ENCODE results near the gene VAMP5. TPM values are rescaled to one million over a fixed set of nuclear protein-coding genes. Genes with fewer than 3 reads are reported as not detected.
A peak's percentile ranks its signal among the peaks of the same experiment; 100 is the strongest.
"Not testable (repeated sequence)": the region's sequence is repeated elsewhere in the genome, so short reads cannot be mapped to it uniquely, and the experiment has no call there.

The VAMP5 gene
- total and polyA plus RNA-seq, 5 experiments from 2014 or later: 24.6 to 143 (median 135) TPM

DNA sequence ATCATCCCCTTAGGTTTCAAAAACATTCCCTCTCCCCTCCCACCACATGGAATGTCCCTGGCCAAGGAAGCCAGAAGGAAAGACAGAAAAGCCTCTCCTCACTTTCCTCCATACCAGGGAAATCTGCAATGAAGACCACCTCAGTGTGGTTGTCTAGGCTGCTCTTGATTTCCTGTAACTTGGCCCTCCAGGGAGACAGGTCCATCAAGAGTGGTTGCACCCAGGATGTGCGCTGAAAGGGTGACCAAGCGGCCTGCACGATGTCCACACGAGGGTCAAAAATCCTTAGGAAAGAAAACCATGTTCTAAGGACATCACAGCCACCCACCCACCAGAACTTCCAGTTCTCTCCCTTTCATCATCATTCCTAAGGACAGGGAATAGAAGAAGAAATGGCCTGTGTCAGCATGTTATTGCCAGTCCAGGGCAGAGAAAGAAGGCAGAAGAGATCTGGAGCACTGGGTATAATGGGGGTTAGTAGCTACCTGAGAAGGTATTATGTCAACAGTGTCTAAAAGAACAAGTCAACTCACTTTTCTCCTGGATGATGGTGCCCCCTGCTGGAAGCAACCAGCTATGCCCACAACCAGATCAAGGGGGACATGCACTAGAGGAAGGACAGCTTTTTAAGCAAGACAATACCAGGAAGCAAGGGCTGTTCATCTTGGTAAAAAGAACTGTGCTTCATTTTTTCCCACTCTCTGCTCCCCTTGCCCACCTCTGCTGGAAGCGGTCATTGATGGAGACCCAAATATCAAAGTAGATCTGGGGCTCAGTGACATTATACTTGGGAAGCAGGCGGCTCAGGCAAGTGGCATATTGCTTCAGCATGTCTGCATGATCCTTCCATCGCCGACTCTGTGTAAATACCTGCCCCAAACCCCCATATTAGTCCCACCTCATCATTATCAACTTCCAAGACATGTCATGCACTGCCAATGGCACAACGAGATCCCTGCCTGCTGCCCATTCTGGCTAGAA is 32.2 kb upstream of the VAMP5 start:
- no peaks in the 10 kb centered on the region for H3K9me3 Mint-ChIP-seq
- peaks cover 4 to 7% (median 6%) of the 10 kb centered on the region in 4 donors for H3K4me1 Mint-ChIP-seq
- ATAC-seq: peak; percentile 97 to 99
- no peak overlapping the region for H3K4me3 Mint-ChIP-seq
- DNase-seq: peak; percentile 78 to 95 (median 90)
- POLR2A ChIA-PET: interaction anchor here (0.5 to 14.9 kb wide), 14 partner anchors 10 to 224 kb away, joined by 3 to 144 read pairs (median 4); partner anchors contain the start of genes GGCX, MAT2A, RNF181 and SH2D6
- H3K27ac Mint-ChIP-seq: peak overlapping the region in 8 of 10 donors; percentile 29 to 75 (median 50)
- H3K36me3 Mint-ChIP-seq: peaks cover 5 to 77% (median 13%) of the 10 kb centered on the region in 3 donors
- no peaks in the 10 kb centered on the region for H3K27me3 Mint-ChIP-seq

- H3K4me3 Mint-ChIP-seq: no peak overlapping the region
- no peaks in the 10 kb centered on the region for H3K9me3 Mint-ChIP-seq
- no peaks in the 10 kb centered on the region for H3K27me3 Mint-ChIP-seq
- no peak for DNase-seq
- peaks cover 5 to 78% (median 13%) of the 10 kb centered on the region in 3 donors for H3K36me3 Mint-ChIP-seq
- peaks cover 5 to 13% (median 7%) of the 10 kb centered on the region in 4 donors for H3K4me1 Mint-ChIP-seq
- POLR2A ChIA-PET: interaction anchor here (0.9 to 14.9 kb wide), 6 partner anchors 8 to 226 kb away, joined by 3 to 144 read pairs (median 8); partner anchors contain the start of genes GGCX, MAT2A, RNF181 and SH2D6
- peak overlapping the region in 1 of 10 donors; percentile 80 for H3K27ac Mint-ChIP-seq
- ATAC-seq: no peak
These were observed 31.0 kb upstream of the VAMP5 start for GRCh38 chr2:85553184-85553583.

DNA sequence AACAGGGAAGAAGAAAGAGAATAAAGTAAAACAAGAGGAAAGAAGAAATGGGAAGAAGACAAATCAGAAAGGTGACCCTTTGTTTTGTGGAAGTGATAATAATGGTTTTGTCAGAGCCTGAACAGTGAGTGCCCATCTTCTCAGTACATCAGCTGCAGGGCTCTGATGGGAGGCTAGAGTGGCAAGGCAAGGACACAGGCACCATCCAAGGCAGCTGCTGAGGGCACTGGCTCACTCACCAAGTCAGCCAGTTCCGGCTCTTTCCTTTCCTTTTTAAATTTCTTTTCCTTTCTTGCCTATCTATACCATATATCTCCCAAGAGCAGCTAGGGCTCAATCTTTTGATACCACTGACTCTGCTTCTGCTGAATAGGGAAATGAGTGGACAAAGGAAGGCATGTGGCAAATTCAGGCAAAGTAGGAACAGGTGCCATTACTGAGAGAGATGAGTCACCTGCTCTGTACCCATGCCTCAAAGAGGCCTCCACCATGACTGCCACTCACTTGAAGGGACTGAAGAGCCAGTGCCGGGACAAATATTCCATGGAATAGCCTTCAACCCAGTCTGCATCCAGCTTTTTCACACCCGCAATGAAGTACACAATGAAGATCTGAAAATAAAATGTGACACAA is 29.1 kb upstream of the VAMP5 start:
- H3K4me1 Mint-ChIP-seq: peaks cover 7 to 30% (median 20%) of the 10 kb centered on the region in 4 donors
- H3K4me3 Mint-ChIP-seq: no peak overlapping the region
- H3K36me3 Mint-ChIP-seq: peaks cover 5 to 69% (median 13%) of the 10 kb centered on the region in 3 donors
- H3K27ac Mint-ChIP-seq: peak overlapping the region in 2 of 10 donors; percentile 17 to 39
- H3K9me3 Mint-ChIP-seq: no peaks in the 10 kb centered on the region
- ATAC-seq: no peak
- no peaks in the 10 kb centered on the region for H3K27me3 Mint-ChIP-seq
- POLR2A ChIA-PET: interaction anchor here (0.9 to 14.9 kb wide), 4 partner anchors 16 to 139 kb away, joined by 3 to 144 read pairs (median 4); partner anchors contain the start of genes MAT2A and SH2D6
- DNase-seq: no peak

DNA sequence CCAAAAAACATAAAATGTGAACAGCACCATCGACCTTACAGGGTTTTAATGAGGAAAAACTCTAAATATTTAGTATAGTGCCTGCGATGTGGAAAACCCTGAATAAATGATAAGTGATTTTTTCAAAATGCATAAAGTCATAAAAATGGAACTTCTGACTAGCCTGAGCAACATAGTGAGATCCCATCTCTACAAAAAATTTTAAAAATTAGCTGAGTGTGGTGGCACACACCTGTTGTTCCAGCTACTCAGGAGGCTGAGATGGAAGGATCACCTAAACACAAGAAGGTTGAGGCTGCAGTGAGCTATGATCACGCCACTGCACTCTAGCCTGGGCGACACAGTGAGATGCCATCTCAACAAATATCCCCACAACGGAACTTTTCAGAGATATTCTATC is 27.1 kb upstream of the VAMP5 start:
- H3K4me3 Mint-ChIP-seq: no peak overlapping the region
- peaks cover under 1 to 49% (median 2%) of the 10 kb centered on the region in 3 donors for H3K36me3 Mint-ChIP-seq
- DNase-seq (no peak), ATAC-seq (no peak)
- no peak overlapping the region for H3K27ac Mint-ChIP-seq
- H3K9me3 Mint-ChIP-seq: no peaks in the 10 kb centered on the region
- peaks cover 11 to 37% (median 31%) of the 10 kb centered on the region in 4 donors for H3K4me1 Mint-ChIP-seq
- no peaks in the 10 kb centered on the region for H3K27me3 Mint-ChIP-seq
- POLR2A ChIA-PET: interaction anchor here (0.7 to 14.9 kb wide), 3 partner anchors 18 to 138 kb away, joined by 3 to 144 read pairs (median 3); partner anchors contain the start of genes MAT2A and SH2D6

GRCh38 chr2:85558160-85558559 is 26.1 kb upstream of the VAMP5 start:
- Mint-ChIP-seq H3K4me3 (no peak overlapping the region), H3K27ac (peak overlapping the region in 2 of 10 donors; percentile 28 to 53), H3K27me3 (no peaks in the 10 kb centered on the region), H3K4me1 (peaks cover 9 to 34% (median 32%) of the 10 kb centered on the region in 4 donors), H3K9me3 (no peaks in the 10 kb centered on the region), H3K36me3 (peaks cover 0 to 38% (median 0%) of the 10 kb centered on the region in 3 donors)
- POLR2A ChIA-PET: interaction anchor here (0.7 to 14.9 kb wide), 4 partner anchors 19 to 207 kb away, joined by 3 to 144 read pairs (median 4); partner anchors contain the start of genes C2orf68, MAT2A and RNF181
- DNase-seq (no peak), ATAC-seq (no peak)

DNA sequence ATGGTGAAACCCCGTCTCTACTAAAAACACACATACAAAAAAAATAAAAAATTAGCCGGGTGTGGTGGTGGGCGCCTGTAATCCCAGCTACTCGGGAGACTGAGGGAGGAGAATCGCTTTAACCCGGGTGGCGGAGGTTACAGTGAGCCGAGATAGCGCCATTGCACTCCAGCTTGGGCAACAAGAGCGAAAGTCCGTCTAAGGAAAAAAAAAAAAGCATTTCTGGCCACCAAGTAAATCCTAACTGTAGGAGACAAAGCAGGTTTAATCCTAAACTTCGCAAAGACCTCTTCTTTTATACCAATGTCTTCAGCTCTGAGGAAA is 23.9 kb upstream of the VAMP5 start:
- Mint-ChIP-seq H3K36me3 (peaks cover 0 to 18% (median 0%) of the 10 kb centered on the region in 3 donors), H3K4me3 (peak overlapping the region; percentile 91 to 99 (median 97)), H3K4me1 (peaks cover 9 to 37% (median 33%) of the 10 kb centered on the region in 4 donors), H3K27ac (peak overlapping the region; percentile 72 to 99 (median 97))
- not testable (repeated sequence) for H3K27me3 Mint-ChIP-seq, DNase-seq, ATAC-seq, H3K9me3 Mint-ChIP-seq
- POLR2A ChIA-PET: interaction anchor here (0.8 to 14.9 kb wide), 13 partner anchors 17 to 233 kb away, joined by 3 to 144 read pairs (median 7); partner anchors contain the start of genes C2orf68, MAT2A, RNF181 and SH2D6

DNA sequence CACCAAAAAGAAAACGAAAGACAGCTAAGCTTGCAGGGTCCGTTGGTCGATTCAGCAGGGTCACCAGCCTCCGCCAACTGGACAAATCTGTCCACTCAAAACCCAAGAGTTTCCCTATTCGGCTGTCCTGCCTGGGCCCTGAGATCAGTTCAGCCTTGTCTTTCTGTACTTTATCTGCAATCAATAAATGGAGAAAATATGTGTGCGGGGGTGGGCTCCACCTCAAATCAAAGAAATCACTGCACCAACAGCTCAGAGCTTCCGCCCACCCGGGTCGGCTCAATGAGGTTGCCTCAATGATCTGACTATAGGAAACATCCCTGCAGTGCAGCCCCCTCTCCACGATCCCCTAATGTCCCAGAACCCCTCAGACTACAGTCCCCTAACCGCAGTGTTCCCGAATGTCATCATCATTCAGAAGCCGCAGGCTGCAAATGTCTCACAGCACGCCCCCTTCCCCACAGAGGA is 23.4 kb upstream of the VAMP5 start:
- ATAC-seq (peak in 1 of 2 donors; percentile 22), DNase-seq (peak in 1 of 10 donors; percentile 31)
- peaks cover 0 to 16% (median 0%) of the 10 kb centered on the region in 3 donors for H3K36me3 Mint-ChIP-seq
- H3K4me1 Mint-ChIP-seq: peaks cover 9 to 37% (median 33%) of the 10 kb centered on the region in 4 donors
- peak overlapping the region; percentile 72 to 99 (median 97) for H3K27ac Mint-ChIP-seq
- H3K27me3 Mint-ChIP-seq: no peaks in the 10 kb centered on the region
- POLR2A ChIA-PET: interaction anchor here (0.6 to 14.9 kb wide), 16 partner anchors 8 to 234 kb away, joined by 3 to 144 read pairs (median 6); partner anchors contain the start of genes C2orf68, MAT2A, RNF181 and SH2D6
- H3K4me3 Mint-ChIP-seq: peak overlapping the region; percentile 91 to 99 (median 97)
- H3K9me3 Mint-ChIP-seq: no peaks in the 10 kb centered on the region

GRCh38 chr2:85561280-85562212 is 22.7 kb upstream of the VAMP5 start, which contains the start of gene GGCX:
TSS of gene GGCX (minus strand) at chr2:85561493. CDS start at chr2:85561428, 65 bp downstream.
- ATAC-seq: peak; percentile 92 to 94
- peaks cover 0 to 11% (median 0%) of the 10 kb centered on the region in 3 donors for H3K36me3 Mint-ChIP-seq

DNA sequence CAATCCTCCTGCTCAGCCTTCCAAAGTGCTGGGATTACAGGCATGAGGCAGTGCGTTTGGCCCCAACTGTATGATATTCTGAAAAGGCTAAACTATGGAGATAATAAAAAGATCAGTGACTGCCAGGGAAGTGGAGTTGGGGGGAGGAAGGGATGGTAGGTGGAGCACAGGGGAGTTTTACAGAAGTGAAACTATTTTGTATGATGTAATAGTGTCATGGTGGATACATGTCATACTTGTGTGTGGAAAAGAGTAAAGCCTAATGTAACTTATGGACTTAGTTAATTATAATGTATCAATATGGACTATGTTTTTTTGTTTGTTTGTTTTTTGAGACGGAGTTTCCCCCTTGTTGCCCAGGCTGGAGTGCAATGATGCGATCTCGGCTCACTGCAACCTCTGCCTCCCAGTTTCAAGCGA is 20.1 kb upstream of the VAMP5 start:
- Mint-ChIP-seq H3K9me3 (no peaks in the 10 kb centered on the region), H3K27ac (peak overlapping the region in 3 of 10 donors; percentile 2 to 27 (median 11)), H3K4me3 (peak overlapping the region in 3 of 10 donors; percentile 24 to 79 (median 37)), H3K4me1 (peaks cover 6 to 33% (median 23%) of the 10 kb centered on the region in 4 donors), H3K36me3 (no peaks in the 10 kb centered on the region), H3K27me3 (no peaks in the 10 kb centered on the region)
- POLR2A ChIA-PET: interaction anchor here (0.5 to 2.7 kb wide), 6 partner anchors 11 to 497 kb away, joined by 3 to 15 read pairs (median 3); partner anchors contain the start of genes C2orf68 and VAMP8
- ATAC-seq (no peak), DNase-seq (no peak)

More at GRCh38 chr2:85561280-85562212, 22.7 kb upstream of the VAMP5 start, which contains the start of gene GGCX:
- peak within 1 kb of the TSS; percentile 91 to 99 (median 97) for H3K4me3 Mint-ChIP-seq
- H3K4me1 Mint-ChIP-seq: peaks cover 9 to 37% (median 33%) of the 10 kb centered on the region in 4 donors
- H3K27ac Mint-ChIP-seq: peak within 1 kb of the TSS; percentile 93 to 99 (median 97)
- POLR2A ChIA-PET: interaction anchor here (0.6 to 14.9 kb wide), 21 partner anchors 9 to 235 kb away, joined by 3 to 144 read pairs (median 6); partner anchors contain the start of genes C2orf68, MAT2A, RNF181 and TMEM150A
- DNase-seq: peak; percentile 82 to 96 (median 92)
- no peaks in the 10 kb centered on the region for H3K27me3 Mint-ChIP-seq
- no peaks in the 10 kb centered on the region for H3K9me3 Mint-ChIP-seq

- no peak overlapping the region for H3K27ac Mint-ChIP-seq
- H3K36me3 Mint-ChIP-seq: no peaks in the 10 kb centered on the region
- DNase-seq (no peak), ATAC-seq (no peak)
- POLR2A ChIA-PET: interaction anchor here (0.8 to 1.2 kb wide), 2 partner anchors 44 to 157 kb away, joined by 3 read pairs; no protein-coding TSS in a partner anchor
- H3K27me3 Mint-ChIP-seq: peaks cover 0 to 2% (median 0%) of the 10 kb centered on the region in 5 donors
- H3K4me1 Mint-ChIP-seq: peaks cover 0 to 14% (median 4%) of the 10 kb centered on the region in 4 donors
- H3K9me3 Mint-ChIP-seq: no peaks in the 10 kb centered on the region
- H3K4me3 Mint-ChIP-seq: no peak overlapping the region
These were observed 18.0 kb upstream of the VAMP5 start for GRCh38 chr2:85566265-85566664.
